ENCODE measurements around the gene LIX1. TPM values are rescaled to one million over a fixed set of nuclear protein-coding genes. Genes with fewer than 3 reads are reported as not detected.

Gene LIX1
- polyA plus RNA-seq, 2 of the 4 experiments (the other 2 are of a cell fraction), result not detected

DNA sequence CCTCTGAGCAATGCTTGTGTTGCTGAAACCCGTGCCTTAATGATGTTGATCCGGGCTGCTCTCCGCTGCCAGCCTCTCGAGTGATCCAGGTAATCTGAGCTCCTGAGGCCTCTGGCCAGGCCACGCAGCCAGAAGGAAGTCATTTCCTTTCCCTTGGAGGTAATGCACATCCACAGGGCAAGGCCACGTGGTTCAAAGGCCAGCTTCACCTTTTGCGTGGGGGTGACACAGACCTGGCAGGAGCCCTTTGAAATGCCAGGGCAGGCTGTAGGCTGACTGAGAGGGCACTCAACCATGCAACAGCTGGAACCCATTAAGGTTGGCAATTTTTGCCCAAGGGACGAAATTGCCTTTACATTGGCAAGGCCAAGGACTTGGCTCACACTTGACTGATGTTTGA lies 80.4 kb downstream of the LIX1 start:
- no peak overlapping the region for H3K4me2 ChIP-seq
- POLR2A ChIA-PET, result no interaction called here
- CTCF ChIA-PET, result interaction anchor here (0.8 to 1.2 kb wide), 2 partner anchors 16 to 100 kb away, joined by 3 read pairs; no protein-coding TSS in a partner anchor
- H3K27ac ChIP-seq, result no peak overlapping the region
- no peak for FAIRE-seq
- no peak overlapping the region for H3K4me3 ChIP-seq
- no peak for TF ChIP-seq ZC3H11A (IDR thresholded peaks at IDR 0.05)
- TF ChIP-seq RARB (CRISPR knock-in tag; IDR thresholded peaks at IDR 0.05), result no peak
- TF ChIP-seq, protein P1, sequence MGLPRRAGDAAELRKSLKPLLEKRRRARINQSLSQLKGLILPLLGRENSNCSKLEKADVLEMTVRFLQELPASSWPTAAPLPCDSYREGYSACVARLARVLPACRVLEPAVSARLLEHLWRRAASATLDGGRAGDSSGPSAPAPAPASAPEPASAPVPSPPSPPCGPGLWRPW (IDR thresholded peaks at IDR 0.05), result no peak
- TF ChIP-seq, protein P2, sequence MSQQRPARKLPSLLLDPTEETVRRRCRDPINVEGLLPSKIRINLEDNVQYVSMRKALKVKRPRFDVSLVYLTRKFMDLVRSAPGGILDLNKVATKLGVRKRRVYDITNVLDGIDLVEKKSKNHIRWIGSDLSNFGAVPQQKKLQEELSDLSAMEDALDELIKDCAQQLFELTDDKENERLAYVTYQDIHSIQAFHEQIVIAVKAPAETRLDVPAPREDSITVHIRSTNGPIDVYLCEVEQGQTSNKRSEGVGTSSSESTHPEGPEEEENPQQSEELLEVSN (IDR thresholded peaks at IDR 0.05; ENCODE audit: borderline replicate concordance, low read depth), result no peak
- TF ChIP-seq, protein P3, sequence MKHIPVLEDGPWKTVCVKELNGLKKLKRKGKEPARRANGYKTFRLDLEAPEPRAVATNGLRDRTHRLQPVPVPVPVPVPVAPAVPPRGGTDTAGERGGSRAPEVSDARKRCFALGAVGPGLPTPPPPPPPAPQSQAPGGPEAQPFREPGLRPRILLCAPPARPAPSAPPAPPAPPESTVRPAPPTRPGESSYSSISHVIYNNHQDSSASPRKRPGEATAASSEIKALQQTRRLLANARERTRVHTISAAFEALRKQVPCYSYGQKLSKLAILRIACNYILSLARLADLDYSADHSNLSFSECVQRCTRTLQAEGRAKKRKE (CRISPR knock-in tag; IDR thresholded peaks at IDR 0.05; ENCODE audit: low read depth), result no peak
- TF ChIP-seq, protein P4, sequence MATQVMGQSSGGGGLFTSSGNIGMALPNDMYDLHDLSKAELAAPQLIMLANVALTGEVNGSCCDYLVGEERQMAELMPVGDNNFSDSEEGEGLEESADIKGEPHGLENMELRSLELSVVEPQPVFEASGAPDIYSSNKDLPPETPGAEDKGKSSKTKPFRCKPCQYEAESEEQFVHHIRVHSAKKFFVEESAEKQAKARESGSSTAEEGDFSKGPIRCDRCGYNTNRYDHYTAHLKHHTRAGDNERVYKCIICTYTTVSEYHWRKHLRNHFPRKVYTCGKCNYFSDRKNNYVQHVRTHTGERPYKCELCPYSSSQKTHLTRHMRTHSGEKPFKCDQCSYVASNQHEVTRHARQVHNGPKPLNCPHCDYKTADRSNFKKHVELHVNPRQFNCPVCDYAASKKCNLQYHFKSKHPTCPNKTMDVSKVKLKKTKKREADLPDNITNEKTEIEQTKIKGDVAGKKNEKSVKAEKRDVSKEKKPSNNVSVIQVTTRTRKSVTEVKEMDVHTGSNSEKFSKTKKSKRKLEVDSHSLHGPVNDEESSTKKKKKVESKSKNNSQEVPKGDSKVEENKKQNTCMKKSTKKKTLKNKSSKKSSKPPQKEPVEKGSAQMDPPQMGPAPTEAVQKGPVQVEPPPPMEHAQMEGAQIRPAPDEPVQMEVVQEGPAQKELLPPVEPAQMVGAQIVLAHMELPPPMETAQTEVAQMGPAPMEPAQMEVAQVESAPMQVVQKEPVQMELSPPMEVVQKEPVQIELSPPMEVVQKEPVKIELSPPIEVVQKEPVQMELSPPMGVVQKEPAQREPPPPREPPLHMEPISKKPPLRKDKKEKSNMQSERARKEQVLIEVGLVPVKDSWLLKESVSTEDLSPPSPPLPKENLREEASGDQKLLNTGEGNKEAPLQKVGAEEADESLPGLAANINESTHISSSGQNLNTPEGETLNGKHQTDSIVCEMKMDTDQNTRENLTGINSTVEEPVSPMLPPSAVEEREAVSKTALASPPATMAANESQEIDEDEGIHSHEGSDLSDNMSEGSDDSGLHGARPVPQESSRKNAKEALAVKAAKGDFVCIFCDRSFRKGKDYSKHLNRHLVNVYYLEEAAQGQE (IDR thresholded peaks at IDR 0.05), result no peak
- TF ChIP-seq EHMT2 (IDR thresholded peaks at IDR 0.05; ENCODE audit: low read depth), result no peak
- TF ChIP-seq GATA3 (IDR thresholded peaks at IDR 0.05; ENCODE audit: borderline replicate concordance), result no peak
- no peak for TF ChIP-seq FOSB (CRISPR knock-in tag; IDR thresholded peaks at IDR 0.05)
- no peak for TF ChIP-seq HEYL (CRISPR knock-in tag; IDR thresholded peaks at IDR 0.05)
- no peak for TF ChIP-seq POLR2AphosphoS2 (conservative IDR thresholded peaks at IDR 0.05; ENCODE audit: low read length)
- no peak for TF ChIP-seq KDM1A (IDR thresholded peaks at IDR 0.05; ENCODE audit: low read depth)
- no peak for TF ChIP-seq ESRRA (IDR thresholded peaks at IDR 0.05; ENCODE audit: borderline replicate concordance, low read length)
- H3K4me1 ChIP-seq, result no peaks in the 10 kb centered on the region
- no peak for DNase-seq (ENCODE audit: low read depth in 1 of 2, low spot score in 1 of 2)
- 58% methylated on average over 8 of the region's 8 CpGs for WGBS (ENCODE audit: missing lambda C conversion rate)
- no peak for ATAC-seq
- H3K9me3 ChIP-seq, result no peaks in the 10 kb centered on the region

GRCh38 chr5:97056263-97056662 lies 86.1 kb downstream of the LIX1 start:
- H3K9me3 ChIP-seq, result peaks cover 10% of the 10 kb centered on the region; the same call in 1 of the 3 replicates
- FAIRE-seq (no peak), DNase-seq (ENCODE audit: low read depth in 1 of 2, low spot score in 1 of 2) (no peak), ATAC-seq (no peak)
- CTCF ChIA-PET, result no interaction called here
- no peak overlapping the region for H3K27ac ChIP-seq
- no peak overlapping the region for H3K4me3 ChIP-seq
- POLR2A ChIA-PET, result no interaction called here
- H3K4me1 ChIP-seq, result no peaks in the 10 kb centered on the region
- WGBS (ENCODE audit: missing lambda C conversion rate), result 100% methylated on average over 1 of the region's 1 CpG
- TF ChIP-seq CHD2 (IDR thresholded peaks at IDR 0.05; ENCODE audit: low read length, partially characterized antibody) (no peak), NPAS2 (CRISPR knock-in tag; IDR thresholded peaks at IDR 0.05; ENCODE audit: borderline replicate concordance) (no peak), TP53 (CRISPR knock-in tag; IDR thresholded peaks at IDR 0.05) (no peak), ZSCAN20 (CRISPR knock-in tag; IDR thresholded peaks at IDR 0.05) (no peak), ZC3H11A (IDR thresholded peaks at IDR 0.05) (no peak), GATA3 (IDR thresholded peaks at IDR 0.05; ENCODE audit: borderline replicate concordance) (no peak), HOXB5 (CRISPR knock-in tag; IDR thresholded peaks at IDR 0.05) (no peak), PHF8 (IDR thresholded peaks at IDR 0.05; ENCODE audit: borderline replicate concordance, low read depth) (no peak)
- TF ChIP-seq, protein P5, sequence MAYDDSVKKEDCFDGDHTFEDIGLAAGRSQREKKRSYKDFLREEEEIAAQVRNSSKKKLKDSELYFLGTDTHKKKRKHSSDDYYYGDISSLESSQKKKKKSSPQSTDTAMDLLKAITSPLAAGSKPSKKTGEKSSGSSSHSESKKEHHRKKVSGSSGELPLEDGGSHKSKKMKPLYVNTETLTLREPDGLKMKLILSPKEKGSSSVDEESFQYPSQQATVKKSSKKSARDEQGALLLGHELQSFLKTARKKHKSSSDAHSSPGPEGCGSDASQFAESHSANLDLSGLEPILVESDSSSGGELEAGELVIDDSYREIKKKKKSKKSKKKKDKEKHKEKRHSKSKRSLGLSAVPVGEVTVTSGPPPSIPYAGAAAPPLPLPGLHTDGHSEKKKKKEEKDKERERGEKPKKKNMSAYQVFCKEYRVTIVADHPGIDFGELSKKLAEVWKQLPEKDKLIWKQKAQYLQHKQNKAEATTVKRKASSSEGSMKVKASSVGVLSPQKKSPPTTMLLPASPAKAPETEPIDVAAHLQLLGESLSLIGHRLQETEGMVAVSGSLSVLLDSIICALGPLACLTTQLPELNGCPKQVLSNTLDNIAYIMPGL (CRISPR knock-in tag; IDR thresholded peaks at IDR 0.05; ENCODE audit: borderline replicate concordance), result no peak
- TF ChIP-seq, protein P6, sequence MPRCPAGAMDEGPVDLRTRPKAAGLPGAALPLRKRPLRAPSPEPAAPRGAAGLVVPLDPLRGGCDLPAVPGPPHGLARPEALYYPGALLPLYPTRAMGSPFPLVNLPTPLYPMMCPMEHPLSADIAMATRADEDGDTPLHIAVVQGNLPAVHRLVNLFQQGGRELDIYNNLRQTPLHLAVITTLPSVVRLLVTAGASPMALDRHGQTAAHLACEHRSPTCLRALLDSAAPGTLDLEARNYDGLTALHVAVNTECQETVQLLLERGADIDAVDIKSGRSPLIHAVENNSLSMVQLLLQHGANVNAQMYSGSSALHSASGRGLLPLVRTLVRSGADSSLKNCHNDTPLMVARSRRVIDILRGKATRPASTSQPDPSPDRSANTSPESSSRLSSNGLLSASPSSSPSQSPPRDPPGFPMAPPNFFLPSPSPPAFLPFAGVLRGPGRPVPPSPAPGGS (IDR thresholded peaks at IDR 0.05), result no peak
- no peak overlapping the region for H3K4me2 ChIP-seq
